ENCODE results near the gene COMMD3.

The COMMD3 gene

GRCh38 chr10:22365233-22365632 is 49.0 kb downstream of the COMMD3 start:
- TF ChIP-seq CTCF (IDR thresholded peaks at IDR 0.05; ENCODE audit: low read depth, low read length) (no peak), MAX (IDR thresholded peaks at IDR 0.05; ENCODE audit: low read depth, low read length) (no peak), POLR2A (IDR thresholded peaks at IDR 0.05; ENCODE audit: extremely low read depth, insufficient read length) (no peak), MYC (IDR thresholded peaks at IDR 0.05; ENCODE audit: low read depth, low read length) (no peak)
- no peak overlapping the region for H3K4me3 ChIP-seq (ENCODE audit: low read depth, low read length)
- no peak for DNase-seq (ENCODE audit: low read depth)

- TF ChIP-seq MYC (IDR thresholded peaks at IDR 0.05; ENCODE audit: low read depth, low read length) (no peak), MAX (IDR thresholded peaks at IDR 0.05; ENCODE audit: low read depth, low read length) (no peak), CTCF (IDR thresholded peaks at IDR 0.05; ENCODE audit: low read depth, low read length) (no peak), POLR2A (IDR thresholded peaks at IDR 0.05; ENCODE audit: extremely low read depth, insufficient read length) (no peak)
- no peak overlapping the region for H3K4me3 ChIP-seq (ENCODE audit: low read depth, low read length)
- no peak for DNase-seq (ENCODE audit: low read depth)
These were observed 49.7 kb downstream of the COMMD3 start for GRCh38 chr10:22365644-22366434.

DNA sequence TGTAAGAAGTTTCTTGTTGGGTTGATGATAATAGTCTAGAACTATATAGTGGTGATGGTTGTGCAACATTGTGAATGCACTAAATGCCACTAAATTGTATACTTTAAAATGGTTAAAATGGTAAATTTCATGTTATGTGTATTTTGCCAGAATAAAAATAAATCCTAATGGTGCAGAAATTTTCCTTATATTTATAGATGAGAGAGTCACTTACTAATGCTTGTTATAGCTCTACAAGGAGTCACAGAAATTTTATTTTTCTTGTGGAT is 50.2 kb downstream of the COMMD3 start:
- DNase-seq (ENCODE audit: low read depth), result no peak
- TF ChIP-seq POLR2A (IDR thresholded peaks at IDR 0.05; ENCODE audit: extremely low read depth, insufficient read length), result no peak
- no peak for TF ChIP-seq MAX (IDR thresholded peaks at IDR 0.05; ENCODE audit: low read depth, low read length)
- TF ChIP-seq MYC (IDR thresholded peaks at IDR 0.05; ENCODE audit: low read depth, low read length), result no peak
- no peak for TF ChIP-seq CTCF (IDR thresholded peaks at IDR 0.05; ENCODE audit: low read depth, low read length)
- no peak overlapping the region for H3K4me3 ChIP-seq (ENCODE audit: low read depth, low read length)

GRCh38 chr10:22366771-22367170 is 50.6 kb downstream of the COMMD3 start:
- TF ChIP-seq MAX (IDR thresholded peaks at IDR 0.05; ENCODE audit: low read depth, low read length) (no peak), MYC (IDR thresholded peaks at IDR 0.05; ENCODE audit: low read depth, low read length) (no peak), POLR2A (IDR thresholded peaks at IDR 0.05; ENCODE audit: extremely low read depth, insufficient read length) (no peak), CTCF (IDR thresholded peaks at IDR 0.05; ENCODE audit: low read depth, low read length) (no peak)
- no peak for DNase-seq (ENCODE audit: low read depth)
- H3K4me3 ChIP-seq (ENCODE audit: low read depth, low read length), result no peak overlapping the region

DNA sequence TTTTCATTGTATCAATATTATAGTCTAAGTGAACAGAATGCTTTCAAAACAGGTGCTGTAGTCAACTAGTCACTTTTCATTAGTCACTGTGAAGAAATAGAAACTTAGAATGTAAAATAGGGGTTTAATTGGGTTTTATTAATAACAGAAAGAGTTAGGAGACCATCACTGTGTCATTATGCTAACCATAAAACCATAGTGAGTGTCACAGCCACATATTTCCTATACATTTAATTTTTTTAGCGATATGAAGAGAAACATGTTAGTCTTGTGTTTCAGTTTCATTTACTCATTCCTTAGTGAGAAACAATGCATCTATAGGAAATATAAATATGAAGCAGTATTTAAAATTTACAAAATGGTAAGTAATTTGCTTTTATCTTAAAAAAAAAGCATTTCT is 51.3 kb downstream of the COMMD3 start:
- TF ChIP-seq POLR2A (IDR thresholded peaks at IDR 0.05; ENCODE audit: extremely low read depth, insufficient read length) (no peak), MAX (IDR thresholded peaks at IDR 0.05; ENCODE audit: low read depth, low read length) (no peak), CTCF (IDR thresholded peaks at IDR 0.05; ENCODE audit: low read depth, low read length) (no peak), MYC (IDR thresholded peaks at IDR 0.05; ENCODE audit: low read depth, low read length) (no peak)
- no peak overlapping the region for H3K4me3 ChIP-seq (ENCODE audit: low read depth, low read length)
- DNase-seq (ENCODE audit: low read depth), result no peak

Data from NB4 (cell line).